Measurements from ENCODE around the gene MON1A.
"Not testable (repeated sequence)": the region's sequence is repeated elsewhere in the genome, so short reads cannot be mapped to it uniquely, and the experiment has no call there.

MON1A gene

GRCh38 chr3:49917806-49918590, 11.6 kb downstream of the MON1A start:
- DNase-seq (ENCODE audit: low read depth in 1 of 2, low spot score in 1 of 2): not testable (repeated sequence)

GRCh38 chr3:49916686-49917085, 12.9 kb downstream of the MON1A start:
- DNase-seq (ENCODE audit: low read depth in 1 of 2, low spot score in 1 of 2): no peak

GRCh38 chr3:49914906-49915305, 14.7 kb downstream of the MON1A start:
- no peak for DNase-seq (ENCODE audit: low read depth in 1 of 2, low spot score in 1 of 2)

DNA sequence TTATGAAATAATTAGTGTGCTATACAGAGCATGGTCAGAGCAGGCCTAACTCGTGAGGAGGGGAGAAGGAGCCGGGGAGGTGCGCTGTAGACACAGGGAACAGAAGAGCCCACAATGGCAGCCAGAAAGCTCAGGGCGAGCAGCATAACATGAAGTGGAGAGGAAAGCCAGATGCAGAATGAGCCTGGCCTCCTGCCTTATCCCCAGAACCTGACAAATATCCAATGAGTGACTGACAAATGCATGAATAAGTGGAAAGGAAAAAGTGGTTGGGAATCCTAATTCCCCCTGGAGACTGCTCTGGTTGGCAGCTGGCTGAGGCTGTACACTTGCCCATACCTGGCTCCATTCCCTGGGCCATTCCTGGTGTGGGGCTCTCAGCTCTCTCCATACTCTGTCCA, 16.7 kb downstream of the MON1A start:
- no peak for DNase-seq (ENCODE audit: low read depth in 1 of 2, low spot score in 1 of 2)

GRCh38 chr3:49911611-49912010, 18.0 kb downstream of the MON1A start:
- DNase-seq (ENCODE audit: low read depth in 1 of 2, low spot score in 1 of 2): no peak

DNA sequence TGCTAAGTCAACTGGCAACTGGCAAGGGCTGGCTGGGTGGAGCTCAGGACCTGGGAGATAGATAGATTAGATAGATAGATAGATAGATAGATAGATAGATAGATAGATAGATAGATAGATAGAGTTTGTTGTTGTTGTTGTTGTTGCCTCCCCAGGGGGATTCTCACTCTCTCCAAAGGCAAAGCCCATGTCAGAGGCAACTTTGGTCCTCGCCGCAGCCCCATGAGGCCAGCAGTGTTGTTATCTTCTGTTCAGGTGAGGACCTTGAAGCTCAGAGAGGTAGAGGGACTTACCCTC, 18.5 kb downstream of the MON1A start:
- DNase-seq (ENCODE audit: low read depth in 1 of 2, low spot score in 1 of 2): no peak

GRCh38 chr3:49910409-49911123, 19.0 kb downstream of the MON1A start:
- no peak for DNase-seq (ENCODE audit: low read depth in 1 of 2, low spot score in 1 of 2)

DNA sequence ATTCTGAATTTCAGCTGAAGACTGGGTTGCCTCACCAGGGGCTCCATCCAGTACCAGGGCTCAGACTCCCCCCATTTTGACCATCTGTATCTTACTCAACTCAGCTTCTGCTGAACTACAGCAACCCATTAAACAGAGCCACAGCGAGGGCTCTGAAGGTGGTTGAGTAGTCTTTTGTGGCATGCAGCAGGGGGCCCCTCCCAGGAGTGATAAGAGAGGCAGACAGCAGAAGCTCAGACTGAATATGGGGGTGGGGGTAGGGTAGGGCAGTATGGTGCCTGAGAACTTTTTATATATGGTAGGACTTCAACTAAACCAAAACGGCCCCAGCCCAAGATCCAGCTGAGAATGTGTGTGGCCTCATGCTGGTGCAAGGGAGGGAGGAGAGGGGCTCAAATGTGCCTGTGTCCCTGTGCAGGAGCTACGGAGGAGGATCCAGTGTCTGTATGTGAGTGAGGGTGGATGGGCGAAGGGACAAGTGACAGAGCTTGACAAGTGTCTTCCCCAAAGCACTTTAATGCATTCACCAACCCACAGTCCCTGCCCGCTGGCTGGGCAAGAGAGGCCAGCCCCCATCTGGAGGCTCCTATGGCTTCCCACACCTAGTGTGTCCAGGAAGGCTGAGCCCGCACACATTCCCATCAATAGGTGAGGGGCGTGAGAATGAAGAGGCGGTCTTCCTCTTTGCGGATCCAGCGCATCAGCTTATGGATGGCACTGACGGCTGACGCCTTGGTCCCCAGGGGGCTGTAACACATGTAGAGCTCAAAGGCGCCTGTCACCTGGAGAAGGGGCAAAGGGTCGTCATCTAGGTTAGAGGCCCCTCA, 21.0 kb downstream of the MON1A start:
- DNase-seq (ENCODE audit: low read depth in 1 of 2, low spot score in 1 of 2): no peak

DNA sequence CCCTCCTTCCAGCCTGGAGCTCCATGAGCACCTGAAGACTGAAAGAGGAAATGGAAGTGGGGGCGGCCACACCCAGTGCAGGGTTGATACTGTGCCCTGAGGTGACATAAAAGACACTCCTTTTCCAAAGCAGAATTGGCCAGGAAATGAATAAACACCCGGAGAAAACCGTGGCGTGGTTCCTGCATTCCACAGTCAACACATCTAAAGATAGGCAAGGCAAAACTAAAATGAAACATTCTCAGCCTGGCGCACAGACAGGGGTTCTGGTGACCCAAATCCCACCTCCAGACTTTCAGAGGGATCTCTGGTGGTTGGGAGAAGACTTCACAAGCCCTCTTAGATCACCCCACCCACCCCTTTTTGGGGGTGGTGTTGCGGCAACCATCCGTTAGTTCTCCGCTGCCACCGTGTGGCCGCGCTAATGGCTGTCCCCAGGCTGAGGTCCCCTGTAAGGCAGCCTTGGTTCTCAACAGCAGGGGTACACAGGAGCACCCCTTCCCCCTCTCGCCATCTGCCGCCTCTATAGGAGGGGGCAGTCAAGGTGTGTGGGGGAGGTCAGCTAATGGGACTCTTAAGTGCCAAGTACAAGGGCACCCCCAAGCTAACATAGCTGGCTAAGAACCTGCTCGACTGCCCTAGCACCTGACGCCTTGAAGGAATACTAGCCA, 23.4 kb downstream of the MON1A start:
- DNase-seq (ENCODE audit: low read depth in 1 of 2, low spot score in 1 of 2): peak in 1 of 2 donors; percentile 15

GRCh38 chr3:49904448-49904847, 25.2 kb downstream of the MON1A start:
- DNase-seq (ENCODE audit: low read depth in 1 of 2, low spot score in 1 of 2): not testable (repeated sequence)

GRCh38 chr3:49903451-49904424, 25.9 kb downstream of the MON1A start, which contains the start of gene MST1R:
Gene MST1R (minus strand): TSS chr3:49903873. CDS start chr3:49903609, 264 bp downstream.
- DNase-seq (ENCODE audit: low read depth in 1 of 2, low spot score in 1 of 2): peak; percentile 62 to 77

GRCh38 chr3:49902511-49903345, 26.9 kb downstream of the MON1A start:
- no peak for DNase-seq (ENCODE audit: low read depth in 1 of 2, low spot score in 1 of 2)

- no peak for DNase-seq (ENCODE audit: low read depth in 1 of 2, low spot score in 1 of 2)
Measured at GRCh38 chr3:49901366-49902339, 28.0 kb downstream of the MON1A start.

DNA sequence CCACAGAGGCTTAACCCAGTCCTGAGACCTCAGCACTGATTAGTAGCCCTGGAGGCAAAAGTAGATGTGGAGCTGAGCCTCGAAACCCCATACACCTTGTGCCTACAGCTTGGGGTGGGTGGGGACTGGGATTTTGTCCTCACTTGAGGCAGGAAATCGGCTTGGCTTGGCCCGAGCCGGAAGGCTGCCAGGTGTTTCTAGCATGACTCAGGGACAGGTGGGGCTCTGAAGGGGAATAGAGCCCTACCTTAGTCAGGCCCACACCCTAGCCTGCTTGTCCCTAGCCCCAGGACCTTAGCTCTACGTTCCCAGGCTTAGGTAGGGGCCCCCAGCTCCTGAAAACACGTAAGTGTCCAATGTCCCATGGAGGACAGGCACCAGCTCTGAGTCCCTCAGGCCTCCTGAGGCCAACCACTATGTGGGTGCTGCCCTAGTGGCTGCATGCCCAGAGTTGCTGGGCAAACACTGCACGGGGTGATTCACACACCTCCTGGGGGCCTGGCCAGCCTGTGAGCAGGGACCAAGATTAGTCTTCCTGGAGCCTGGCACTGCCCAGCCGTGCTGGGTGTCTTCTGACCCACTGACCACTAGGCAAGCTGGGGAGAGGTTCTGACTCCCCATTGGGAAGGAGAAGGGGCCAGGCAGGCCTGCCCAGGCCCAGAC, 29.0 kb downstream of the MON1A start:
- no peak for DNase-seq (ENCODE audit: low read depth in 1 of 2, low spot score in 1 of 2)

GRCh38 chr3:49899815-49900214, 29.8 kb downstream of the MON1A start:
- no peak for DNase-seq (ENCODE audit: low read depth in 1 of 2, low spot score in 1 of 2)

DNA sequence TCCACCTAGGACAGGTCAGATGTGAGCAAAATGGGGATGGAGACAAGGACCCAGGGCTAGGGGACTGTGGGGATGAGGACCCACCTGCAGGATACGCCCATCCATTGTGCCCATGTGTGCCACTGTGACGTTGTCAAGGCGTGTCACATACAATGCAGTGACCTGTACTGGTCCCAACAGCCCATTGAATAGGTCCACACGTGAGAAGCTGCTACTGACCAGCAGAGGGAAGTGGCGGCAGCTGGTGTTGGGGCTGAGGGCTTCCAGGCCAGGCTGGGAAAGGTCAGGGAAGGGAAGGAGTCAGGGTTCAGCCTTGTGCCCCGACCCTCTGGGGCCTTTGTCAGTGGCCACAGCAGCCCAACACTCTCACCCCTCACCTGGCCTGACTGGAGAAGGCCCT, 30.6 kb downstream of the MON1A start:
- no peak for DNase-seq (ENCODE audit: low read depth in 1 of 2, low spot score in 1 of 2)

- DNase-seq (ENCODE audit: low read depth in 1 of 2, low spot score in 1 of 2): no peak
Measured at GRCh38 chr3:49896345-49896744, 33.3 kb downstream of the MON1A start.

Measured in stimulated activated CD4-positive, alpha-beta T cell treated with anti-CD3 and anti-CD28 coated beads, Interleukin-15, amount 100 ng/mL, for 1 hour (primary cell).